VCaP (cell line): Measurements from ENCODE around the gene CCND1.
"Not testable (repeated sequence)": the region's sequence is repeated elsewhere in the genome, so short reads cannot be mapped to it uniquely, and the experiment has no call there.

Experiments
- H3K27ac ChIP-seq: fragments of 450-650 bp; 2 replicates; pipeline ENCODE4 v1.5.1; 2017
- TF ChIP-seq, protein P1 (sequence below): fragments of 450-650 bp; conservative IDR thresholded peaks from 2 replicates; pipeline ENCODE4 v1.5.1; 2017; ENCODE audit warnings: mild to moderate bottlenecking, moderate library complexity

The CCND1 gene

GRCh38 chr11:69685348-69685747, 44.4 kb downstream of the CCND1 start:
- H3K27ac ChIP-seq: no peak overlapping the region
- TF ChIP-seq, protein P1, sequence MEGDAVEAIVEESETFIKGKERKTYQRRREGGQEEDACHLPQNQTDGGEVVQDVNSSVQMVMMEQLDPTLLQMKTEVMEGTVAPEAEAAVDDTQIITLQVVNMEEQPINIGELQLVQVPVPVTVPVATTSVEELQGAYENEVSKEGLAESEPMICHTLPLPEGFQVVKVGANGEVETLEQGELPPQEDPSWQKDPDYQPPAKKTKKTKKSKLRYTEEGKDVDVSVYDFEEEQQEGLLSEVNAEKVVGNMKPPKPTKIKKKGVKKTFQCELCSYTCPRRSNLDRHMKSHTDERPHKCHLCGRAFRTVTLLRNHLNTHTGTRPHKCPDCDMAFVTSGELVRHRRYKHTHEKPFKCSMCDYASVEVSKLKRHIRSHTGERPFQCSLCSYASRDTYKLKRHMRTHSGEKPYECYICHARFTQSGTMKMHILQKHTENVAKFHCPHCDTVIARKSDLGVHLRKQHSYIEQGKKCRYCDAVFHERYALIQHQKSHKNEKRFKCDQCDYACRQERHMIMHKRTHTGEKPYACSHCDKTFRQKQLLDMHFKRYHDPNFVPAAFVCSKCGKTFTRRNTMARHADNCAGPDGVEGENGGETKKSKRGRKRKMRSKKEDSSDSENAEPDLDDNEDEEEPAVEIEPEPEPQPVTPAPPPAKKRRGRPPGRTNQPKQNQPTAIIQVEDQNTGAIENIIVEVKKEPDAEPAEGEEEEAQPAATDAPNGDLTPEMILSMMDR: no peak

GRCh38 chr11:69686452-69686851, 45.5 kb downstream of the CCND1 start:
- TF ChIP-seq, protein P1: no peak
- H3K27ac ChIP-seq: no peak overlapping the region

DNA sequence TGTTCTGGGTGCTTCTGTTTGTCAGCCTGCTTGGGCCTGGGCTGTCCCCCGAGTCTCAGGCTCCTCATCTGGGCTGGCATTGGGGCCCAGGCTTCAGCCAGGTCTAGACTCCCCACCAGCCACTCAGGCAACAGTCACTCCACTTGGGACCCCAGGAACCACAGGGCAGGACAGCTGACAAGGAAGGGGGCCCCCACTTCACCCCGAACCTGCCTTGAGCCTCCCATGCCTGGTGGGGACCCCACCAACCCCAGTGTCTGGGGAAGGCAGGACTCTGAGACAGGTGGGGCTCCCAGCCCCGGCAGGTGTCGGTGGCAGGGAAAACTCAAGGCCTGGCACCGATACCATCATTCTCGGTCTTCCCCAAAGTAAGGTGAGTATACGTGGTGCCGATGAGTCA, 45.9 kb downstream of the CCND1 start:
- TF ChIP-seq, protein P1: no peak
- H3K27ac ChIP-seq: no peak overlapping the region

DNA sequence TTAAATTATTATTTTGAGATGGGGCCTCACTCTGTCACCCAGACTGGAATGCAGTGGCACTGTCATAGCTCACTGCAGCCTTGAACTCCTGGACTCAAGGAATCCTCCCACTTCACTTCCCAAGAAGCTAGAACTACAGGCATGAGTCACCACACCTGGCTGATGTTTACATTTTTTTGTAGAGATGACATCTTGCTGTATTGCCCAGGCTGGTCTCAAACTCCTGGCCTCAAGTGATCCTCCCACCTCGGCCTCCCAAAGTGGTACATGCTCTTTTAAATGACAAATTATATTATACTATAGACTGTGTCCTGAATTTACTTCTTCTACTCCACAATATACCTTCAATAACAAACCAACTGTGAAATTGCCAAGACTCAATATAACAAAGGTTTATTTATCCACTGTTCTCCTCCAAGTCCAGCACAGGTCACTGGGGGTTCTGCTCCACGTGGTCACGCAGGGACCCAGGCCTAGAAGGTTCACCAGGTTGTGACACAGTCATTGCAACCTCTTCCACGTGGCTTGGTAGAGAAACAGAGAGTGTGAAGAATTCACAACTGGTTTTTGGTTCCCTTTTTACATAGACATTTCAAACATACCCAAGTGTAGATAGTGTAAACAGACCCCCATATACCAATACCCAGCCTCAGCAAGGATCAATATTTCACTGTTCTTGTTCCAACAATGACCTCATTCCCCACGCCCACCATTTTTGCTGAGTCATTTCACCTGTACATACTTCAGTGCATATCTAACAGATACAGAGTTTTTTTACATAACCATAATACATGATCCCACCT, 47.2 kb downstream of the CCND1 start:
- not testable (repeated sequence) for H3K27ac ChIP-seq

DNA sequence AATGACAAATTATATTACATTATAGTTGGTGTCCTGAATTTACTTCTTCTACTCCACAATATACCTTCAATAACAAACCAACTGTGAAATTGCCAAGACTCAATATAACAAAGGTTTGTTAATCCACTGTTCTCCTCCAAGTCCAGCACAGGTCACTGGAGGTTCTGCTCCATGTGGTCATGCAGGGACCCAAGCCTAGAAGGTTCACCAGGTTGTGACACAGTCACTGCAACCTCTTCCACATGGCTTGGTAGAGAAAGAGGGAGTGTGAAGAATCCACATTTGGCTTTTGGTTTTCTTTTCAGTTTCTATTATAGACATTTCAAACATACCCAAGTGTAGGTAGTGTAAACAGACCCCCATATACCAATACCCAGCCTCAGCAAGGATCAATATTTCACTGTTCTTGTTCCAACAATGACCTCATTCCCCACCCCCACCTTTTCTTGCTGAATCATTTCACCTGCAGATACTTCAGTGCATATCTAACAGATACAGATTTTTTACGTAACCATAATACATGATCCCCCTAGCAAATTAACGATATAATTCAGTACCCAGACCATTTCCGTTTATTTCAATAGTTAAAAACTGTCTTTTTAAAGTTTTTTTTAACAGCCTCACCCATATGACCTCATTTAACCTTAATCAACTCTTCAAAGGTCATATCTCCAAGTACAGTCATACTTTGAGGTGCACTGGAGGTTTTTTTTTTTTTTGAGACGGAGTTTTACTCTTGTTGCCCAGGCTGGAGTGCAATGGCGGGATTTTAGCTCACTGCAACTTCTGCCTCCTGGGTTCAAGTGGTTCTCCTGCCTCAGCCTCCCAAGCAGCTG, 48.7 kb downstream of the CCND1 start:
- H3K27ac ChIP-seq: no peak overlapping the region
- TF ChIP-seq, protein P1: no peak

- TF ChIP-seq, protein P1: no peak
- no peak overlapping the region for H3K27ac ChIP-seq
Measured at GRCh38 chr11:69691463-69691862, 50.5 kb downstream of the CCND1 start.

GRCh38 chr11:69692422-69692821, 51.5 kb downstream of the CCND1 start:
- TF ChIP-seq, protein P1: no peak
- H3K27ac ChIP-seq: no peak overlapping the region
